Breast epithelium (tissue), 3 donors: ENCODE results near the gene FCN2.

Experiments used
- CTCF ChIP-seq, 3 donors: fragments of 450-650 bp; IDR thresholded peaks; one replicate each; pipeline ENCODE4 v1.5.1; 2016 to 2017; ENCODE audit warnings: antibody characterized with exemption in 3 of 3, mild to moderate bottlenecking in 3 of 3, moderate library complexity in 3 of 3
- POLR2A ChIP-seq: fragments of 450-650 bp; IDR thresholded peaks from one replicate; pipeline ENCODE4 v1.6.1; 2016; ENCODE audit warnings: antibody characterized with exemption, mild to moderate bottlenecking, moderate library complexity

GRCh38 chr9:134902936-134903335, 22.3 kb downstream of the FCN2 start:
- TF ChIP-seq CTCF (IDR thresholded peaks at IDR 0.05) (no peak), POLR2A (no peak)
